GM19238 (cell line): ENCODE measurements around the gene RUSC1.
"Not testable (repeated sequence)": the region's sequence is repeated elsewhere in the genome, so short reads cannot be mapped to it uniquely, and the experiment has no call there.

ENCODE experiments used
- DNase-seq: peaks from one replicate; pipeline ENCODE4 v3.0.0; 2011; ENCODE audit warnings: low spot score; ENCODE audit not compliant: insufficient read length

RUSC1 gene

GRCh38 chr1:155320661-155321617, at the start of gene RUSC1:
RUSC1 (plus strand) TSS chr1:155320894; CDS start chr1:155321774, 880 bp downstream.
- peak; percentile 68 for DNase-seq

DNA sequence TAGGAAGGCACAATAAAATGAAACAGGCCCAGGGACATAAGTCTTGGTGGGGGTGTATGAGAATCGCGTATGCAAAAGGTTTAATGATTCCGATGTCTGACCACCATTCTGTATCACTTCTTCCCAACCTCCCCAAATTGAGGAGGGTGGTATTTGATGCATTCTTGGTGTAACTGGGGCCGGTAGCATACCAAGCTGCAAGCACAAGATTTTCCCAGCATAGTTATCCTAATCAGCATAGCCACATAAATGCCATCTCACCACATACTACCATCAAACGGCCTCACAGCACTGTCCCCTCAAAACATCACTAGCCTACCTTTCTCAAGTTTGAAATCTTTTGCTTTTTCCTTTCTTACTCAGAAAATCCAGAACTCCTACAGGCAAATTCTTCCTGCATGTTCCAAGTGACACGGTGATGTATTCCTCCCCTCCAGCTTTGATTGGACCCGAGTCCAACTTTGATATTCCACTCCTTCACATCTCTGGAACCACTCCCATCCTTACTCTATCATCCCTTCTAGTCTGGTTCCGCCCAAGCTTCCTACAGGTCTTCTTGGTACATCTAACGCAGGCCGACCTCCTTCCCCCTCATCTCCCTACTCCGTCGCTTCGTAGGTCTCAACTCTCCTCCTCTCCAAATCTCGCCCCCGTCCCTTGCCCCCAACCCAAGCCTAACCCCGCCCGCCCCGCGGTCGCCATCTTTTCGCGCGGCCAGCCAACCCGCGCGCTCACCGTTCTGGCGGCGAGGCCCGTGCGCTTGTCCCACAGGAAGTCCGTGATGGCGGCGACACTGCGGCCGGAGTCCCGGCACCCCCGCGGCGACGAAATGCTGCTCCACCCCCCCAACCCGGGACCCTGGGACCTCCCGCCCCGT, 48.0 kb upstream of the RUSC1 start:
- peak; percentile 60 for DNase-seq

DNA sequence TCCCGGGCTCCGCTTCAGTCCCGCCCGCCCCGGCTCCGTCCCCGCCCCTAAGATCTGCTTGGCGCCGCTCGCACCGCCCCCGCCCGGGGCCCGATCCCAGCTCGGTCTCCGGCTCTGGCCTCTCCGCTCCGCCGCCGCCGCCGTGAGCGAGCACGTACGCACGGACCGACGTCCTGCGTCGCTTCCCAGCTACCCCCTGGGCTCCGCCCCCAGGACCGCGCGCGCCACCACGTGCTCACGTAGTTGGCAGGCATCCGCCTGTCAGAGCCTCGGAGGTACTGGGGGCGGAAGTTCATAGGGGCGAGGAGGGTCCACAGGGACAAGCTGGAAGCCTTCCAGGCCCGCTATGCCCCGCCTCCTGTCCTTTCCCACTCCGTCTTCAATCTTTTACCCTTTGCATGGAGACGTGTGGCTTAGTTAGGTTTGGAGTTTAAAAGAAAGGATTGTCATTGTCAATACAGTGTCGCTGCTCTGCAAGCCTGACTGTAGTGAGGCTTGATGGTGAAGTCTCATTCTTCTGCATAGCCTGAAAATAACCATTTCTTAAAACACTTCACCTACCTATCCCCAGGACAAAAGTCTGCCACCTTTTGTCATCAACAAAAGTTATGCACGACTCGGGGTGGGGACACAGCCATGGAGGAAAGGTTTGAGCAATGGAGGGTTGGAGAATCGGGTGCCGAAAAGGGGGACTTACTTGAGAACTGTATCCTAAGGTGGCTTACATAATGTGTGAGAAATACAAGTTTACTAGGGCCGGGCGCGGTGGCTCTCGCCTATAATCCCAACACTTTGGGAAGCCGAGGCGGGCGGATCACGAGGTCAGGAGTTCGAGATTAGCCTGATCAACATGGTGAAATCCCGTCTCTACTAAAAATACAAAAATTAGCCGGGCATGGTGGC, 47.1 kb upstream of the RUSC1 start, which contains the start of gene CLK2:
Gene CLK2, minus strand, starts transcription at position 162 of the 903 bp plus-strand sequence. CDS start 2,527 bp downstream, outside the sequence.
- peak; percentile 97 for DNase-seq

GRCh38 chr1:155277070-155277901, 43.4 kb upstream of the RUSC1 start, which contains the start of gene HCN3:
HCN3 (plus strand) TSS chr1:155277463; CDS start chr1:155277591, 128 bp downstream.
- peak; percentile 98 for DNase-seq

DNA sequence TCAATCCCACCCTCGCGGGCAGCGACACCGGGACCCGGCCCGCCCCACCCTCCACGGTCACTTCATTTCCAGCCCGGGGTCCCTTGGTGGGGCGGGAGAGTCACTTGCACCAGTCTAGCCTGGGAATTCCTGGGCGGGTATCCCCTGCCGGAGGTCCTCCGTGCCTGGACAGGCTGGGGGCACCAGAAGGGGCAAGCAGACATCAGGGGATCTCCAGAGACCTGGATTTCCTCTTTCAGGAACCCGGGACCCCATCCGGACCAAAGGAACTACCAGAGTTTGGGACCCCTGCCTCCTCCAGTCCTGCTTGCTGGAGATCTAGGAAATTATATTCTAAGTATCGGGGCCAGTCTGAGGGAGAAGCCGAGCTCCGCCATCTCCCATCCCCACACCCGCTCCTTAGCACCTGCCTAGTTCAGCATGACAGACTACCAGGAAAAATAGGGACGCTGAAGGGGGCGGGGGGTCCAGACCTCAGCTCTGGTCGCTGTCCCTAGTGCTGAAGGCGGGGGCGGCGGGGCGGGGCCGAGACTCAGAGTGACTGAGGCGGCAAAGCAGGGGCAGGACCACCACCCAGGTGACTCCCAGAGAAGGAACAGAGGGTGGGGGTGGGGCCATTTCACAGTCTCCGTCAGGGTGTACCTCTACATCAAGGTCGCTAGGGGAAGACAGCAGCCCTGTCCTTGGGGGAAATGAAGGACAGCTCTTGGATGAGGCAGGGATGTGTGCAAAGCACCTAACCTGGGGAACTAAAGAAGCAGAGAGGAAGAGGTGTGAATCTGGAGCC, 42.6 kb upstream of the RUSC1 start:
- peak; percentile 71 for DNase-seq

- DNase-seq: no peak
Measured at GRCh38 chr1:155278689-155279160, 42.0 kb upstream of the RUSC1 start.

- DNase-seq: no peak
Measured at GRCh38 chr1:155279268-155279667, 41.4 kb upstream of the RUSC1 start.

- DNase-seq: no peak
Measured at GRCh38 chr1:155282488-155283091, 38.1 kb upstream of the RUSC1 start.

GRCh38 chr1:155284476-155284875, 36.2 kb upstream of the RUSC1 start:
- DNase-seq: no peak

GRCh38 chr1:155285063-155285462, 35.6 kb upstream of the RUSC1 start:
- no peak for DNase-seq

- no peak for DNase-seq
Measured at GRCh38 chr1:155285631-155286044, 35.1 kb upstream of the RUSC1 start.

DNA sequence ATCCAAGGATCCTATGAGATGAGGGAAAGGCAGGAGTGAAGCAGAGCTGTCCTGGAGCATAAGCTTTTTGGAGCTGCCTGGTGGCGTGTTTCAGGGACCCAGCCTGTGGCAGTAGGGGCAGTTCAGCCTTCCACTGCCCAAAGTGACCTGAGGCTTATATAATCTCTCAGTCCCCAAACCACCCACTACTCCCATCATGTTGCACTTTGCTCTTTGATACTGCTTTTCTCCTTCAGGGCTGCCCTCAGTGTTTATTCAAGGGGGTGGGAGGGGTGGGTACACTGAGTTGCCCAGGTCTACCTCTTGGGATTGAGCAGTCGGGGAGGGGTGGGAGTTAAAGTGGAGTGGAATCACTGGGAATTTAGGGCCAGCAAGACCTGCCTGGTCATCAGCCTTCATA, 34.1 kb upstream of the RUSC1 start:
- no peak for DNase-seq

GRCh38 chr1:155287987-155288543, 32.6 kb upstream of the RUSC1 start:
- no peak for DNase-seq

DNA sequence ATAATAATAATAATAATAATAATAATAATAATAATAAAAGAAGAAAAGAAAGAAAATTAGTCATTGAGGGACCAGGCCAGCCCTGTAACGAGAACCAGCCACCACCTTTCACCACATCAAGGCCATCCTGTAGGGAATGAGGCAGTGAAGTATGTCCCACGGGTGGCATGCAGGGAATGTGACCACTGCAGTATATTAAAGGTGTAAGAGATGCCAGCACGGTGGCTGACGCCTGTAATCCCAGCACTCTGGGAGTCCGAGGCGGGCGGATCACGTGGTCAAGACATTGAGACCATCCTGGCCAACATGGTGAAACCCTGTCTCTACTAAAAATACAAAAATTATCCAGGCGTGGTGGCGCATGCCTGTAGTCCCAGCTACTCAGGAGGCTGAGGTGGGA, 29.7 kb upstream of the RUSC1 start:
- DNase-seq: not testable (repeated sequence)

GRCh38 chr1:155293086-155293749, 27.5 kb upstream of the RUSC1 start:
- no peak for DNase-seq

GRCh38 chr1:155294520-155295182, 26.0 kb upstream of the RUSC1 start:
- no peak for DNase-seq
